NCI-H2171 treated with DMSO at 0.1 percent for 48 hours (cell line): ENCODE data around the gene CFAP46.
"Not testable (repeated sequence)": the region's sequence is repeated elsewhere in the genome, so short reads cannot be mapped to it uniquely, and the experiment has no call there.

Source experiments
- DNase-seq: peaks from one replicate; lab custom pipeline; 2025; lab: John Stamatoyannopoulos, UW

Gene CFAP46

DNA sequence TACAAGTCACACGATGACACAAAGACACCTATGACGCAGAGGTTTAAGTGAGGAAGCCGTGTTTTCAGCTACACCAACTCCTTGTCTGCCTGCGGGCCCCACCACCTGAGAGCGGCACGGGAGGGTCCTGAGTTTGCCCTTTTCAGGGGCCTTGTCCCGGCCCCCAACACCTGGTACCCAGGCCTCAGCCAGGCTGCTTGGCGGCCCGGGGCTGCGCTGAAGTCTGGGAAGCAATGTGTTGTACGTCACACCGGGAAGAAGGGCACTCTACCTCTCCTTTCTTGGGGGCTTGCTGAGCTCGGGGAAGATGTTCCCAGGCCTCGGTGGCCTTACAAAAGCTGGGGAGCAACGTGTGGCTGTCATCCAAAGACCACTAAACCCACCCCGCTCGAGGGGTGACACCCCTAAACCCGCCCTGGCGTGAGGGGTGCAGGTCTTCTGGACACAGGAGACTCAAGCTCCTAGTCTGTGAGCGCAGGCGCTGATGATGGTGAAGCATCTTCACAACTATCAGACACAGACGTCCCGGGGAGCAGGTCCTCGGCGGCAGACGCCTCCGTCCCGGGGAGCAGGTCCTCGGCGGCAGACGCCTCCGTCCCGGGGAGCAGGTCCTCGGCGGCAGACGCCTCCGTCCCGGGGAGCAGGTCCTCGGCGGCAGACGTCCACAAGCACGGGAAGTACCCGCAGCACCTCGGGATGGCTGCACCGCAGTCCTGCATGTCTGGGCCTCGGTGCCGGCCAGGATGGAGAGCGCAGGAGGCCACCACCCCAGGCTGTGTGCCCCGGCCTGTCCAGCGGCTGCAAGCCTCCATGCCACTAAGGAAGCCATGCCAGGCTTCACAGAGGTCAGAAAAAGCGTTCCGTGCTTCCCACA is 15.4 kb downstream of the CFAP46 start:
- no peak for DNase-seq

DNA sequence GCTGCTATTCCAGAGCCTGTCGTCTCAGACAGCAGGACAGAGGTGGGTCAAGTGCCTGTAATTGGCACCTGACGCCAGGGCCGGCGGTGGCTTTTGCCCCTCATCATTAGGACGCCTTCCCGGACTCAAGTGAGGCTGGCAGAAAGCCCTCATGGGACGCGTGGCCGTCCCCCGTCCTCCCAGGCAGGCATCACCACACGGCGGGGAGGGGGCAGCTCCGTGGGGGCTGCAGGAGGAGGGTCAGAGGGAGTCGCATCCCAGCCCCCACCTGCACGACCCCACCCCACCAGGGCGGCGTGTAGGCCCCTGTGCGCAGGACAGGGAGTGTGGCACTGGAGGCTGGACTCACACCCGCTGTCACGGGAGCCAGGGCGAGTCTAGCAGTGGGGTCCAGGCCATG is 16.3 kb downstream of the CFAP46 start:
- DNase-seq, result no peak

- no peak for DNase-seq
Measured at GRCh38 chr10:132925614-132926013, 16.8 kb downstream of the CFAP46 start.

- DNase-seq, result no peak
Measured at GRCh38 chr10:132925071-132925561, 17.3 kb downstream of the CFAP46 start.

- no peak for DNase-seq
Measured at GRCh38 chr10:132924046-132924952, 18.1 kb downstream of the CFAP46 start.

DNA sequence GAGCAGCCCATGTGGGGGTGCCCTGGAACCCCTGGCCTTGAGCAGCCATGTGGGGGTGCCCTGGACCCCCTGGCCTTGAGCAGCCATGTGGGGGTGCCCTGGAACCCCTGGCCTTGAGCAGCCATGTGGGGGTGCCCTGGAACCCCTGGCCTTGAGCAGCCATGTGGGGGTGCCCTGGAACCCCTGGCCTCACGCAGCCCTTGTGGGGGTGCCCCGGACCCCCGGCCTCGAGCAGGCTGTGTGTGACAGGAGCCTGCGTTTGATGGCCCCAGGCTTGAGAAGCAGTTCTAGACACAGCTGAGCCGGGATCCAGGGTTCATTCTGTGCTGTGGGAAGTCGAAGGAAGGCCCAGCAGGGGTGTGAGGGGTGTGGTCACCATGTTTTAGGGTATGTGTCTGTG is 19.0 kb downstream of the CFAP46 start:
- DNase-seq, result not testable (repeated sequence)

GRCh38 chr10:132922872-132923271 is 19.5 kb downstream of the CFAP46 start:
- DNase-seq, result no peak

DNA sequence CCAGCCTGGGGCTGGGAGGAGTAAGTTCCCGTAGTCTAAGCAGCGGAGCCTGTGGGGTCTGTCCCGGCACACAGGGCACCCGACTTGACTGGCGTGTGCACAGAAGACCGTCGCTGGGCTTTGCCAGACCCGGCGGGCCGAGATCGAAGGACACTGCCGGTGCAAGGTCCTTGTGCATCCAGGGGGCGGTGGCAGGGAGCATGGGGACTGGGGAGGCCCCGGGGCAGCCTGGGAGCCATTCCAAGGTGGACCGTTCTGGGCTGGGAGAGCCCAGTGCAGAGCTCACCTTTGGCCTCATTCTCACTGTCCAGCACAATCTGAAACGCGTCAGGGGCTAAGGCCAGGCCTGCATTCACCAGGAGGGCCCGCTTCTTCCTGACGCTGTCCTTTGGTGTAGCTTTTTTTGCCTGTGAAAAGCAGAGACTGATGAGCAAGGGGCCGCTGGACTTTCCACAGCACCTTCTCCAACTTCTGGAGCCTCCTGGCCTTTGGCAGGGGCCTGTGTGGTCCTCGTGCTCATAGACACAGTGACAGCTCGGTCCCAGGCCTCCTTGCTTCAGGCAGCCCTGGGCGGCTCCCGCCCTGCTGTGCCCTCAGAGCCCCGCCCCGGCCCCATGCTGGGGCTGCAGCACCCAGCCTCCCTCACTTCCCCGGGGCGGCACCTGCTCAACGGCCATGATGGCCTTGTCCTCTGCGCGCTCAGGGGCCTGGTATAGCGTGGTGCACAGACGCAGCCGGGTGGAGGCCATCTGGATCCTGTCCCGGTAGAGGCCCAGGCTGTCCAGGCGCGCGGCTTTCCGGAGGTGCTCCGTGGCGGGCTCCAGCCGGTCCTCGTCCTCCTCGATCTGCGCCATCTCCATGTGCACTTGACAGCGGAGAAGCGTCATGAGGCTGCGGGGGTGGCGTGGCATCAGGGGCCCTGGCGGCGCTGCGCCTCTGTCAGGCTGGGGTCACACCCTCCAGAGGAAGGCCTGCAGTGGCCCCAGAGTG is 20.3 kb downstream of the CFAP46 start:
- no peak for DNase-seq

- DNase-seq, result no peak
Measured at GRCh38 chr10:132921086-132921485, 21.3 kb downstream of the CFAP46 start.

GRCh38 chr10:132920101-132920925 is 22.1 kb downstream of the CFAP46 start:
- no peak for DNase-seq

DNA sequence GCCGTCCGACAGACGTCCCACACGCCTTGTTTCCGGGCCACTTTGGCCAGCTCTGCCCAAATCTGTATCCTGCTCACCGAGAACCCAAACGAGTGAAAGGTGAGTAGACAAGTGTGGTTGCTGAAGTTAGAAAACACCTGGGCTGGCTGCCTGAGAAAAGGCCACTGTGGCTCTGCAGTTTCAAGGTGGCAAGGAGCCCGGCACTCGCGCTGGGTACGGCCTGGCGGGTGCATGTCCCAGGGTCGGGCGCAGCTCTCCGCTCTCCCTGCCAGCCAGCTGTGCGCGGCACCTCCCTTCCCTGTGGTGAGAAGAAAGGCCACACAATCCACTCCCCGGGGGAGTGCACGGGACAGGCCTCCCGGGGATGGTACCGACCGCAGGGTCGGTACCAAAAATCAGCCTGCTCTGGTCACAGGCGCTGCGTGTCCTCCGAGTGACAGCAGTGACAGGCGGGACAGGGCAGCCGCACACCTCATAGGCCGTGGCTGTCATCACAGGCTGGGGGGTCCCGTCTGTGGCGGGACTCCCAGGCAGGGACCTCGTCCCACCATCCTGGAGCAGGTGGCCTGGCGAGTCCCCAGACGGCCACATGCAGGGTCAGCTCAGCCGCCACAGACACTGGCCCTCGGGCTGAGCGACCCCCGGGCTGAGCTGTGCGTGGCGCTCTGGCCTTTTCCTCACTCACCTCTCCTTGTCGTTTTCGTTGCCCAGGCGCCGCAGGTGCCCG is 22.8 kb downstream of the CFAP46 start:
- no peak for DNase-seq

DNA sequence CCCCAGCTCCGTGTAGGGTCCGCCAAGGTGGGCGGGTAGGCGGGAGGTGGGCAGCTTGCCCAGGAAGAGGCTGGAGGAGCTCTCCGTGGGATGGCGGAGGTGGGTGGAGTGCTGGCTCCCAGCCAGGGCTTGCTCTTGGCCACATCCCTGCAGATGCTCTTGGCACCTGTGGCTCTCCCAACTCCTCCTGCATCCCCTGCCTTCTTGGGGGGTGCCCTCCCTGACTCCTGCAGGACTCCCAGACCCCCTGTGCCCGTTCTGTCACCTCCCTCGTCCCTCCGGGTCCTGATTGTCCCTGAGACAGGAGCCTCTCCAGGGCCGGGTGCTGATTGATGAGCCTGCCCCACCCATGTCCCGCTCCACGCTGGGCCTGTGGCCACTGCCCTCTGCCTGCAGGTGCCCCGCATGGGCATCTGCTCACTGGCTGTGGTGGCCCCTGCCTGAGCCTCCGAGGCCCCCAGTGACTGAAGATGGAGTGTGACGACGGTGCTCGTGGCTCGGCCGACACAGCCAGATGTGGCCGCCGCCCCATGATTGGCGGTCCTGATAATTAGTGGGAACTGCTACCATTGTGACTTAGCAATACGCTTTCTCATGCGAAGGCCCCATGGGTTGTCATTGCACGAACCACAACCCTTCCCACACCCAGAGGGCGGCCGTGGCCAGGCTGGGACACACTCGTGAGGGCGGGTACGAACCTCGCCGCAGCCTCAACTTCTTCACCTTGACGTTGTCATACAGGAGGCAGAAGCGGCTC is 23.6 kb downstream of the CFAP46 start:
- DNase-seq, result peak; percentile 46

- no peak for DNase-seq
Measured at GRCh38 chr10:132918264-132918616, 24.1 kb downstream of the CFAP46 start.

- no peak for DNase-seq
Measured at GRCh38 chr10:132916956-132917666, 25.3 kb downstream of the CFAP46 start.

DNA sequence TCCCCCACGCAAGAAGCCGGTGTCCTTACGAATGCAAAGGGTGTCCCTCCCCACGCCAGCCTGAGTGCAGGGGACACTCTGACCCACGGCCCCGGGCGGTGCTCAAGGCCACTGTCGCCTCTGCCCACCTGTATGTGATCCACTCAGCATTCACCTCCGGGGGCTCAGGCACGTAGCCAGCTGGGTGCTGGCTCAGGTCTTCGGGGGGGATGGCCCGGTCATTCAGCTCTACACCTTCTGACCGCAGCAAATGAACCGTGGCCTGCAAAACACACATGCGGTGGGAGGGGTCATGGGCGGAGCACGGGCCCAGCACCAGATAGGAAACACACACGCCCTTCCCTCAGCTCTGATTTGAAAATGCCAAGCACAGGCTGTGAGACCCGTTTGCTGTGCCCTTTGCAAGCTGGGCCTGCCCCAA is 25.9 kb downstream of the CFAP46 start:
- no peak for DNase-seq

GRCh38 chr10:132915411-132915810 is 27.0 kb downstream of the CFAP46 start:
- DNase-seq, result peak; percentile 52

GRCh38 chr10:132914732-132915131 is 27.6 kb downstream of the CFAP46 start:
- peak; percentile 51 for DNase-seq

DNA sequence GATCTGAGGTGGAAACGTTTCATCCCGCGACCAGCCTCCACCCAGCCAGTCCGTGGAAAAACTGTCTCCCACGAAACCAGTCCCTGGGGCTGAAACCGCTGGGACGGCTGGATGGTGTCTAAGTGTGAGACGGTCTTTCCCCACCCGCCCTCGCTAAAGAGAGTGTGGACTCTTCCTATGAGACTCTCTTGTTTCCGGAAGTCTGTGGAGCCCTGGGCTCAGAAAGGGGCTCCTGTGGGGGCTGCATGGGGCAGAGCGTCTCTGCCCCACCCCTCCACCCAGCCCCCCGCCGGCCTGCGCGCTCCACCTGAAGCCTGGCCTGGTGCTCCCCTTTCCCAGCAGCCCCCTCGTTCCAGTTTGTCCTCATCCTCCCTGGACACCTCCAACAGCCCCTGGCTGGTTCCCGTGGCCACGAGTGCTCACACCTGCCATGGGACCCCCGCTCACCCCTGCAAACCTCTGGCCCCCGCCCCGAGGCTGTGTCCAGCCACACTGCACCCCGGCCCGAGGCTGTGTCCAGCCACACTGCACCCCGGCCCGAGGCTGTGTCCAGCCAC is 28.7 kb downstream of the CFAP46 start:
- no peak for DNase-seq
